HEK293T (cell line): Measurements from ENCODE around the gene APOL5.
"Not testable (repeated sequence)": the region's sequence is repeated elsewhere in the genome, so short reads cannot be mapped to it uniquely, and the experiment has no call there.

Experiments used
- CTCF ChIA-PET: fragments of 350-600 bp; formaldehyde crosslinking; extraction: SDS; loops from one replicate; lab custom pipeline; 2021; ENCODE audit warnings: antibody characterized with exemption, inconsistent platforms; lab: Yijun Ruan, JAX
- POLR2A ChIA-PET: fragments of 350-600 bp; formaldehyde crosslinking; extraction: SDS; loops from one replicate; lab custom pipeline; 2020; ENCODE audit warnings: antibody characterized with exemption, inconsistent platforms; lab: Yijun Ruan, JAX
- DNase-seq: peaks from one replicate; pipeline ENCODE4 v3.0.0; 2012; ENCODE audit warnings: mixed read lengths; ENCODE audit errors: extremely low spot score
- ARNT ChIP-seq: fragments of 450-650 bp; IDR thresholded peaks from 2 replicates; pipeline ENCODE4 v1.6.1; 2017; ENCODE audit warnings: mild to moderate bottlenecking
- BHLHE40 ChIP-seq: fragments of 450-650 bp; IDR thresholded peaks from 2 replicates; pipeline ENCODE4 v1.6.1; 2016; ENCODE audit warnings: mild to moderate bottlenecking, moderate library complexity, borderline replicate concordance
- CTBP1 ChIP-seq: fragments of 450-650 bp; IDR thresholded peaks from 2 replicates; pipeline ENCODE4 v1.6.1; 2016; ENCODE audit warnings: borderline replicate concordance
- ELF4 ChIP-seq: fragments of 450-650 bp; IDR thresholded peaks from 2 replicates; pipeline ENCODE4 v1.6.1; 2017; ENCODE audit warnings: antibody characterized with exemption
- FOXA1 ChIP-seq: fragments of 450-650 bp; IDR thresholded peaks from 2 replicates; pipeline ENCODE4 v1.6.1; 2016; ENCODE audit warnings: mild to moderate bottlenecking
- FOXK2 ChIP-seq: fragments of 450-650 bp; IDR thresholded peaks from 2 replicates; pipeline ENCODE4 v1.6.1; 2016; ENCODE audit warnings: mild to moderate bottlenecking
- FOXM1 ChIP-seq: fragments of 450-650 bp; IDR thresholded peaks from 2 replicates; pipeline ENCODE4 v1.6.1; 2017; ENCODE audit warnings: mild to moderate bottlenecking, borderline replicate concordance
- HDGF ChIP-seq: fragments of 450-650 bp; IDR thresholded peaks from 2 replicates; pipeline ENCODE4 v1.6.1; 2017; ENCODE audit warnings: antibody characterized with exemption, borderline replicate concordance
- L3MBTL2 ChIP-seq: fragments of 450-650 bp; conservative IDR thresholded peaks from 2 replicates; pipeline ENCODE4 v1.6.1; 2016; ENCODE audit warnings: mild to moderate bottlenecking
- LEF1 ChIP-seq: fragments of 450-650 bp; IDR thresholded peaks from 2 replicates; pipeline ENCODE4 v1.6.1; 2017; ENCODE audit warnings: mild to moderate bottlenecking, borderline replicate concordance
- NFRKB ChIP-seq: fragments of 450-650 bp; IDR thresholded peaks from 2 replicates; pipeline ENCODE4 v1.6.1; 2016; ENCODE audit warnings: mild to moderate bottlenecking, moderate library complexity
- SP1 ChIP-seq: fragments of 450-650 bp; IDR thresholded peaks from 2 replicates; pipeline ENCODE4 v1.6.1; 2017
- SUZ12 ChIP-seq: fragments of 450-650 bp; IDR thresholded peaks from 2 replicates; pipeline ENCODE4 v1.6.1; 2016; ENCODE audit warnings: mild to moderate bottlenecking
- TARDBP ChIP-seq: fragments of 450-650 bp; IDR thresholded peaks from 2 replicates; pipeline ENCODE4 v1.6.1; 2016
- ZNF384 ChIP-seq: fragments of 450-650 bp; IDR thresholded peaks from 2 replicates; pipeline ENCODE4 v1.6.1; 2016
- TF ChIP-seq, protein P1 (sequence below): fragments of 450-650 bp; IDR thresholded peaks from 2 replicates; pipeline ENCODE4 v1.6.1; 2016

The APOL5 gene

DNA sequence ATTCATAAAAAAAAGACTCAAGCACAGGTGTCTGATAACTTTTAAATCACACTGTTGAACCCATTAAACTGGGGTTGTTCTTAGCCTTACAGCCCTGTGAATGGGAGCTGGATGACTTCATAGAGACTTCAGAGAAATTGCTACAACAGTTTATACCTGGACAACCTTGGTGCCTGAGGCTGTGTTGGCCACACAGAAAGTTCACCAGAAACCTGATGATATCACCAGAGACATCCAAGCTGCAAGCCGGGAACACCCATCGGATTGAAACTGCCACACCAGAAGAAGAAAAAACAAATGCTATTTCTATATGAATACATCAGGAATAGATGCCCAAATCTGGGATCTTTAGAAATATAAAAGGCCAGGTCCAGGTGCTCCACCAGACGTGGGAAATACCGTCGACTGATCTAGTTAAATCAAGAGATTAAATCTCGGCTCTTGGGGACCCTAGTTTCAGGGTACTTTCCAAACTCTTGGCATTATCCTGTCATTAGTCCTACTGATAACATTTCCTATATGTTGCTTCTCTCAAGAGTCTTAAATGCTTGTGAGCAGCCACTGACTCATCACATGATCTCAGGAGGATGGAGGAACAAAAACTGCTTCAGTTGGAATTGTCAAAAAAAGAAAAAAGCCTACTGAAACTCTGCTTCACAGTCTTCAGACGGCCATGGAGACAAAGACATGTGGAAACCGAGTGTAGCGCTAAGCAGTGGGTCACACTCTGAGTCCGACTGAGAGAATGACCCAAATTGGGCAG lies 28.6 kb upstream of the APOL5 start:
- DNase-seq = no peak
- TF ChIP-seq FOXK2 (no peak), CTBP1 (no peak), LEF1 (no peak)
- ChIA-PET POLR2A (no interaction called here), CTCF (no interaction called here)

DNA sequence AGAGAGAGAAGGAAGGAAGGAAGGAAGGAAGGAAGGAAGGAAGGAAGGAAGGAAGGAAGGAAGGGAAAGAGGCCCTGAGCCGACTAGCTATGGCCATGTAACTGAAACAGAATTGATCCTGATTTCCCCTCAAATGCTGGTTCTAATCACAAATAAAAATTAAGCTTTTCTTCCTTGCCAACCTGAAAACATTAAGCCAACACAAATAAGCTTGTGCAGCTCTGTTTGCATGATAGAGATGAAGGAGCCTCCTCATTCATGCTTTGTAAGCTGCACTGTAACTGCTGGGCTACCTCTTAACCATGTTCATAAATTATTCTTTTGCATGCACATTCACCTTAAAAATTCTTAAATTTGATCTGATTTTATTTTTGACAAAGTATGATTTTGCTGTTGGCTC lies 27.7 kb upstream of the APOL5 start:
- DNase-seq = no peak
- CTCF ChIA-PET = no interaction called here
- POLR2A ChIA-PET = no interaction called here
- TF ChIP-seq FOXM1 (no peak), ARNT (no peak), FOXA1 (no peak), SUZ12 (no peak), BHLHE40 (no peak)

DNA sequence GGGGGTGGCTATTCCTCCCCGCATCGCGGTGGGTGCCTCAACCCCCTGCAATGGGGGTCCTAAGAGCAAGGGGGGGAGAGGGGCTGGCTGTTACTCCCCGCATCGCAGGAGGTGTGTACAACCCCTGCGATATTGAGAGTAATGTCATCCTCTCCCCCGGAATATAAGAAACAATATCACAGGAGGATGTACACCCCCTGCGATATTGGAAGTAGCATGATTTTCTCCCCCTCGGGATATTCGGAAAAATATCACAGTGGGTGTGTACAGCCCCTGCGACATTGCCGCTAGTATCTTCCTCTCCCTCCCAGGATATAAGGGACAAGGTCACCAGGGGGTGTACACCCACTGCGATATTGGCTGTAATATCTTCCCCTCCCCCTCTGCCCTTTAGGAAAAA lies 22.5 kb upstream of the APOL5 start:
- CTCF ChIA-PET = no interaction called here
- no peak for DNase-seq
- POLR2A ChIA-PET = no interaction called here
- TF ChIP-seq FOXM1 (no peak), LEF1 (no peak), HDGF (no peak), FOXK2 (no peak), FOXA1 (no peak), ELF4 (no peak), ARNT (no peak), CTBP1 (no peak), L3MBTL2 (no peak), SUZ12 (no peak), BHLHE40 (no peak), SP1 (no peak), NFRKB (no peak), TARDBP (no peak), ZNF384 (no peak)
- TF ChIP-seq, protein P1, sequence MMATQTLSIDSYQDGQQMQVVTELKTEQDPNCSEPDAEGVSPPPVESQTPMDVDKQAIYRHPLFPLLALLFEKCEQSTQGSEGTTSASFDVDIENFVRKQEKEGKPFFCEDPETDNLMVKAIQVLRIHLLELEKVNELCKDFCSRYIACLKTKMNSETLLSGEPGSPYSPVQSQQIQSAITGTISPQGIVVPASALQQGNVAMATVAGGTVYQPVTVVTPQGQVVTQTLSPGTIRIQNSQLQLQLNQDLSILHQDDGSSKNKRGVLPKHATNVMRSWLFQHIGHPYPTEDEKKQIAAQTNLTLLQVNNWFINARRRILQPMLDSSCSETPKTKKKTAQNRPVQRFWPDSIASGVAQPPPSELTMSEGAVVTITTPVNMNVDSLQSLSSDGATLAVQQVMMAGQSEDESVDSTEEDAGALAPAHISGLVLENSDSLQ = no peak

DNA sequence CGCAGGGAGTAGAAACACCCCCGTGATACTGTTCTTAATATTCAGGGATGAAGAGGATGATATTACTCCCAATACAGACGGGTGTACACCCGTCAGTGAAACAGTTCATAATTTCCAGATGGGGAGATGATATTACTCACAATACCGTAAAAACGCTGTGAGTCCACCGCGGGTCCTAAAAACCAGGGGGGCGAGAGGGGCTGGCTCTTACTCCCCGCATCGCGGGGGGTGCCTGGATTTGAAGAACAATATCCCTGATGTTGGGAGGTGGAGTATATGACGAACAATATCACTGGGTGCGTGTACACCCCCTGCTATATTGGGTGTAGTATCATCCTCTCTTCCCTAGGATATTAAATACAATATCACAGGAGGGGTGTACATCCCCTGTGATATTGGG lies 20.5 kb upstream of the APOL5 start:
- TF ChIP-seq L3MBTL2 = no peak
- TF ChIP-seq FOXA1 = no peak
- TF ChIP-seq FOXK2 = no peak
- no peak for TF ChIP-seq NFRKB
- no peak for TF ChIP-seq CTBP1
- no peak for TF ChIP-seq FOXM1
- TF ChIP-seq, protein P1 = no peak
- no peak for TF ChIP-seq BHLHE40
- no peak for TF ChIP-seq HDGF
- no peak for TF ChIP-seq ZNF384
- no peak for TF ChIP-seq SP1
- ChIA-PET CTCF (no interaction called here), POLR2A (no interaction called here)
- no peak for DNase-seq

DNA sequence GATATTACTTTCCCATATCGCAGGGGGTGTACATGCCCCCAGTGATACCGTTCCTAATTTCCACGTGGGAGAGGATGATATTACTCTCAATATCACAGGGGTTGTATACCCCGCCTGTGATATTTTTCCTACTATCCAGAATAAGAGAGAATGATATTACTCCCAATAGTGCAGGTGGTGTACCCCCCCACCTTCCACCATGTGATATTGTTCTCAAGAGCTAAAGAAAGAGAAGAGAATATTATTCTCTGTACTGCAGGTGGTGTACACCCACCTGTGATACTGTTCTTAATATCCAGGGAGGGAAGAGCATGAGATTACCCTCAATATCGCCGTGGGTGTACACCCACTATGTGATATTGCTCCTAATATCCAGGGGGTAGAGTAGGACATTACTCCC lies 17.8 kb upstream of the APOL5 start:
- POLR2A ChIA-PET, DNase-seq, CTCF ChIA-PET: not testable (repeated sequence)

DNA sequence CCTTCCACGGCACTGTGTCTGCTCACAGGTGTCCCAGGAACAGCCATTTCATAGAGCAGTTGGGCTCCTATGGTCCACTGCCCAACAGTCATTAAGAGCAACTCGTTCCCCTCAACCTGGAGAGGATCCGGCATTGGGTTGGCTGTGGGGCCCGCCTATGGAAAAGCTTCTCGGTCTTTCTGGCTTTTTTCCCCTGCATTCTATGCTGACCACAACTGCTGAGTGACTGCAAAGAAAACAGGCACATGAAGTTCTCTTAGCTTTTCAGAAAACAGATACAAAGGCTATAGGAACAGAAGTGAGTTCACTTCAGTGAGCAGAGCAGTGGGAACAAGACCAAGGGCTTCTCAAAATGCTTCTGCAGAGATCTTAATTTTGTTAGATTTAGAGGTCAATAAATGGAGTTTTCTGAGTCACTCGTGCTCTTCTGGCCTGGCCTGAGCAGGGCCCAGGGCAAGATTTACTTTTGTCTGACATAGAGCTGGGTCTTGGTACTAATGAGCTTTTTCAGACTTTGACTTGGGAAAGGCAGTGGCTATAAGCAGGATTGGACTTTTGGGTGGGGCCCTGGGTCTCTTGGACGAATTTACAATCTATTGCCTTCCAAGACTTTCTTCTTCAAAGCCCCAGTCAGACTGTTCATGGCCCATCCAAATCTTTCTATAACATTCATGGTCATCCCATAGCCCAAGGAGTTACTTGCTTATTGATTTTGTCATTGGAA lies 13.6 kb upstream of the APOL5 start:
- ChIA-PET CTCF (no interaction called here), POLR2A (no interaction called here)
- TF ChIP-seq FOXA1 = no peak
- TF ChIP-seq TARDBP = no peak
- no peak for TF ChIP-seq SP1
- no peak for TF ChIP-seq CTBP1
- TF ChIP-seq NFRKB = no peak
- no peak for TF ChIP-seq ZNF384
- TF ChIP-seq ELF4 = no peak
- no peak for TF ChIP-seq L3MBTL2
- TF ChIP-seq HDGF = no peak
- no peak for TF ChIP-seq SUZ12
- no peak for TF ChIP-seq LEF1
- TF ChIP-seq, protein P1 = no peak
- TF ChIP-seq FOXK2 = no peak
- TF ChIP-seq ARNT = no peak
- TF ChIP-seq BHLHE40 = no peak
- TF ChIP-seq FOXM1 = no peak
- no peak for DNase-seq
